ENCODE measurements around the gene THAP4.

Gene THAP4

DNA sequence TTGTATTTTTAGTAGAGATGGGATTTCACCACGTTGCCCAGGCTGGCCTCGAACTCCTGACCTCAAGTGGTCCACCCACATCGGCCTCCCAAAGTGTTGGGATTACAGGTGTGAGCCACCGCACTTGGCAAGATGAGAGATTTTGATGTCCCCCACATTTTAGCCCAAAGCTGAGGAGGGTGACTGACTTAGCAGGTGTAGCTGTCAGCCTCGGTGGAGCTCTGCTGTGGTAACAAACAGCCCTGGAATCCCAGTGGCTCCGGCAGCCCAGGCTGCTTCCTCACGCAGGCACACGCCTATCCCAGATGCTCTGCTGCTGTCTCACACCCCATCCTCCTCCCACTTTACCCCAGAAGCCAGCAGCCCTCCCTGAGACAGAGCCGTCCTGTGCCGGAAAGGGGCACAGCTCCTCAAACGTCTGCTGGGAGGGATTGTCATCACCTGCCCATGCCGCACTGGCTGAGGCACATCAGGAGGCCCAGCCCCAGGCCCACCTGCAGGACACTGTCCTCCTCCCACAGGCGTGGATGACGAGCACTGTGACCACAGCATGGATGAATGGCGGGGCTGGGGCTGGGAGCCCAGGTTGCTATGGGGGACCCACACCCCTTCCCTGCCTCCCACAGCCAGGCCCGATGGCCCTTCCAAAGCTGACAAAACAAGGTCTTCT, 89.0 kb downstream of the THAP4 start:
- DNase-seq (ENCODE audit: low read depth in 3 of 3): no peak

DNA sequence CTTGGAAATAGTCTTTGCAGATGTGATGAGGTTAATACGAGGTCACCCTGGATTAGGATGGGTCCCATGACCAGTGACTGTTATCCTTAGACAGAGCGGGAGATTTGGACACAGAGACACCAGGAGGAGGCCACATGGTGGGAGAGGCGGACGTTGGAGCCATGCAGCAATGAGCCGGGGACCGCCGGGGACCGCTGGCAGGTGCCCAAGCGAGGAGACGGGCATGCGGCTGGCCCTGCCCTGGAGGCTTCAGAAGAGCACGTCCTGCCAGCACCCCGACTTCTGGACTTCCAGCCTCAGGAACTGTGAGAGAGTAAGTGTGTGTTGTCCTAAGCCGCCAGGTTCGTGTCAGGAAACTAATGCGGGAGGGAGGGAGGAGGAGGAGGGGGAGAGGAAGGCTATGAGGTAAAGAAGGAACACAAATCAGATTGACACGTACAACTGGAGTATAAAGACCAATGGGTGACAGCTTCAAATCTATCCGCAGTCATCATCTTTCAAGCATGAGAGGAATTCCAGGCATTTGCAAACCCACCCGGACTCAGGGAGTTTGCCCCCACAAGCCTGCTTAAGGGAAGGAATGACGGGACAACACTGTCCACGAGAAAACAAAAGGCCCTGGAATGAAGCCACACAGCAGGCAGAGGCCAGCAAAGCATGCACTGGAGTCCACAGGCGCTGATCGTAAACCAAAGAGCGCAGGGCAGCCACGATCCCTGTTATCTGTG, 90.0 kb downstream of the THAP4 start:
- DNase-seq (ENCODE audit: low read depth in 3 of 3): no peak

DNA sequence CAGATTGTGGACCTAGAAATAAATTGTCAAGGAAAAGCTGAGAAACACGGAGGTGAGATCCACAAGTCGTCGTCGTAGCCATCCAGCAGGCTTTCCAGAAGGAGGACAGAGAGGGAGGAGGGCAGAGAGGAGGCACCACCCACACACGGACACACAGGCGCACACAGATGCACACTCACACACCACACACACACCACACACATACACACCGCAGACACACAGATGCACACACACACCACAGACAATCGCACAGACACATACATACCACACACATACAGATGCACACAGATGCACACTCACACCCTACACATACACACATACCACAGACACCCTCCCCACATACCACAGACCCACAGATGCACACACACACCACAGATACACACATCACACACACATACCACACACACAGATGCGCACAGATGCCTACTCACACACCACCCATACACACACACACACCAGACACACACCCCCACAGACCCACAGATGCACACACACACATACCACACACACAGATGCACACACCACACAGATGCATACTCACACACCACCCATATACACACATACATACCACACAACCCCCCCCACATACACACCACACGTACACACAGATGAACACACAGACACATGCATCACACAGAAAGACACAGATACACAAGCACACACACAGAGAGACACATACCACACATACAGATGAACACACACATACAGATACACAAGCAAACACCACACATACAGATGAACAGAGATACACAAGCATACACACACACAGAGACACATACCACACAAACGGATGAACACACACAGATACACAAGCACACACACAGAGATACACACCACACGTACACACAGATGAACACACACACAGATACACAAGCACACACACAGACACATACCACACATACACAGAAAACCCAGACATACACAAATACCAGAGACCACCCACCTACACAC, 91.2 kb downstream of the THAP4 start:
- no peak for DNase-seq (ENCODE audit: low read depth in 3 of 3)

DNA sequence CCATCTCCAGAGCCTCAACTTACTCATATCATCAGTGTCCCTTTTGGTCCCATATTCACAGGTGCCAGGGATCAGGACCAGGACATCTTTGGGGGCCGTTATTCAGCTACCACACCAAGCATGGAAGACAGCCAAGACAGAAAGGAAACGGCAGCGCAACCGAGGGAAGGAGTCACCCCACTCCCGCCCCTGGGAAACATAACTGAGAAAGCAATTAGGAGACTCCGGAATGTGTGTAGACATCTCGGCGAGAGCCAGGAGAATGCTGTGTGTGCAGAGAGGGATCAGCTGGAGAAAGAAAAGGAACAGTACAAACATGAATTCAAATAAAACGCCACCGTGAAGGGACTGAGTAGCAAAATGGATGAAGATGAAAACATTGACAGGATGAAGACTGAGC, 91.9 kb downstream of the THAP4 start:
- no peak for DNase-seq (ENCODE audit: low read depth in 3 of 3)

DNA sequence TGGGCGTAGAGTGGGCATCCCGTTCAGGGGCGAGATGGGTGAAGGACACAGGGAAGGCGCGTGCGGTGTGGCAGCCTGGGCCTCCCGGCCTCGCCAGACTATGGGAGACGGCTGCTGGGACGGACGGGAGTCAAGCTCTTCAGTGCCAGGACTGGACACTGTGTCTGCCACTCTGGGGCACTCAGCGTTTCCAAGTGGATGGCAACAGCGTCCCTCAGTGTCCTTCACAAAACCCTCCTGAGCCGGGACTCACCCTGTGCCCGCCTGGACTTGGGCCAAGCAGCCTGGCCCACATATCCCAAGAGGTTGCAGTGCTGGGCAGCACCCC, 94.7 kb downstream of the THAP4 start:
- DNase-seq (ENCODE audit: low read depth in 3 of 3): no peak

DNA sequence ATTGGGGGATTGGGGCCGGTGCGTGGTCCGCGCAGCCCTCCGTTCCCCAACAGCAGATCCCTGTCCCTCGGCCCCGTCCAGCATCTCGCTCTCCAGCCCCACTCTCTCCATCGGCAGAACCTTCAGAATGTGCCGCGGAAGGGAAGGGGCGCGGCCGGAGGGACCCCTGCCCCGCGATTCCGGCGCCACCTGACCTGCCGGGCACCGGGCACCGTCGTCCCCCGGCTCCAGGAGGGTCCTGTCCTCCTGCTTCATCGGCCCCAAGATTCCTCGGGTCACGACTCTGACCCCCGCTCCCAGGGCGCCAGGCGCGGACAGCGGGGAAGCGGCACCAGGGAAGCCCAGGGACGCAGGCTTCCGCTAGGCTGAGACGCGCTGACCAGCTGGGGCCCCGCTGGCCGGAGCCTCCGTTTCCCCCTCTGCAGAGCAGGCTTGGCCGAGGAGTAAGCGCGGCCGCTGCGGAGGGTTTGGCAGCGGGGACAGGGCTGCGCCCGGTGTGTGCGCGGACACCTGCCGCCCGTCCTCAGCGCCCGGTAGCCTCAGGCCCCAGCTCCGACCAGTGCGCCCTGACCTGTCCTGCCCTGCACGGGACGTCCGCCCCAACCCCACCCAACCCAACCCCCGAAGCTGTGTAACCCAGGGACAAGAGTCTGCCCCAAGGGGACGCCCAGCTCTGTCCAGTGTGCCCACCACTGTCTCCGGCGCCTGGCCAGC, 95.2 kb downstream of the THAP4 start:
- no peak for DNase-seq (ENCODE audit: low read depth in 3 of 3)

DNA sequence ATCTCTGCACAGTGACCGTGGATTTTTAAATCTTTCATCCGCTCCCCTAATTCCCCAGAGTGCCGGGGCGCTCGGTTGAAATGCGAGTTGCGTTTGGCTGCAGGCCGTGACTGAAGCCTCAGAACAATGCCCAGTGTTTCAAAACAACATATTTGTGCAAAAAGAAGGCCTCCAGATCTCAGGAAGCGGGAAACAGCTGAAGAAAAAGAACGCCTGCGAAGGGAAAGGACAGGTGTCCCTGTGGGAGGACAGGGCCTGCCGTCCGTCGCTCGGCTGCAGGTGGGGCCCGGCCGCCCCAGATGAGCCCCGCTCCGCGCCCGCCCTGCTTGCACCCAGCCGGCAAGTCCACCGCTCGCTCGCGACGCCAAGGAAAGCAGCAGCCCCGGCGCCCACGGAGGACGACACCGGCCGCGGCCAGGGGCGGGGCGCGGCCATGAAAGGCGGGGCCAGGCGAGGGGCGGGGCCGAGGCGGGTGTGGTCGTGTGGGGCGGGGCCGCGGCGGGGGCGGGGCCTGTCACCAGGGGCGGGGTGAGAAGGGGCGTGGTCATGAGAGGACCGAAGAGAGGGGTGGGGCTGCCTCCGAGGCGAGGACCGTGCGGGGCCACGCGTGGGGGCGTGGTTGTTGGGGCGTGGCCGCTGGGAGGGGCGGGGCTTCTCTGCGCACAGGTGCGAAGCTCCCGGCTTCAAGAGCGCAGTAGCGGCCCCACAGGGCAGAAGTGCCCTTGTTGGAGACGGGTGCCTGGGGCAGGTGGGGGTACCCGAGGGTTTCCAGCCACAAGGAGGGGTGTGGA, 96.0 kb downstream of the THAP4 start:
- peak; percentile 24 to 66 (median 35) for DNase-seq (ENCODE audit: low read depth in 3 of 3)

DNA sequence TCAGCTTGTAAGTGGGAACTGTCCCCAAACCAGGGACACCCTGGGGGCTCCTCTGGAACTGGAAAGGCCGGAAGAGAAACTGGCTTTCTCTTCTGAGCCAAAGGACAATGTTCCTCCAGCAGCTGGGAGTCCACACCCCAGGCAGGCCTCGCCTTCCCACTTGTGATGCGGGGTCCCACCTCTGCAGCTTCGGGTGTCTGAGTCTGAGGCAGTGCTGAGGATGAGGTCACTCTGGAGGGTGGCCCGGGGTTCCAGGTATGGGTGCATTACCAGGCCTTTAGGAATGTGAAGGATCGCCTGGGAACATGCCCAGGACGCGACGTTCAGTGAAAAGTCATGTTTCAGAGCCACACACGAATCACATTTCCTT, 96.6 kb downstream of the THAP4 start:
- DNase-seq (ENCODE audit: low read depth in 3 of 3): no peak

DNA sequence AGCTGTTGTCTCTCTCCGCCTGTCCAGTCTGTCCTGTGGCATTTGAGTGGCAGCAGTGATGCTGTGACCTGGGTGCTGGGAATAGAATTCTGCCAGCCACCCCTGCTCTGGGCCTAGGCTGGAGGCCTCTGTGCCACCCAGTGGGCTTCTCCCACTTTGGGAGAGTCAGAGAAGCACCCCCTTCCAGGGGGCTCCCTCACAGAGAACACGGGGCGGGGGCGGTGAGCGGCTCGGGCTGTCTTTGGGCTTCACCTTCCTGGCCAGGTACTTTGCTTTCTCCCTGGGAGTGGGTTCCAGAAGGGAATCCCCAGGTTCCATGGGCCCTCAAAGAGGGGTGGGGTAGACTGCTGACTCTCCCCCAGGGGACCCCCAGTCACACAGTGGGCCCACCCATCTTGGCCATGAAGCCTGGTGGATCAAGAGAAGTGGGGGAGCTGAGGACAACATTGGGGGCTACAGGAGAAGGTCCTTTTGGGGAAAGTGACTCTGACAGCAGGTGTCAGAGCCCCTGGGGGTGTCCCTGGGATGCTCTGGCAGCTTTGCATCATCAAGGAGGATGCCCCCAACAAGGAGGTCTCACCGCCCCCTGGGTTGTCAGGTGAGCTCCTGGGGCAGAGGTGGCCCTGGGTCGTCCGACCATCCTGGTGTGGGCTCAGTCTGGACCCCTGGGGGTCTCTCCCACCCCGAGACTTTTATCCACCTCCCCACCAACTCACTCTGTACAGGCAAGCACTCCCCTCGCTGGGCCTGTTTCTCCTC, 97.2 kb downstream of the THAP4 start:
- no peak for DNase-seq (ENCODE audit: low read depth in 3 of 3)

DNA sequence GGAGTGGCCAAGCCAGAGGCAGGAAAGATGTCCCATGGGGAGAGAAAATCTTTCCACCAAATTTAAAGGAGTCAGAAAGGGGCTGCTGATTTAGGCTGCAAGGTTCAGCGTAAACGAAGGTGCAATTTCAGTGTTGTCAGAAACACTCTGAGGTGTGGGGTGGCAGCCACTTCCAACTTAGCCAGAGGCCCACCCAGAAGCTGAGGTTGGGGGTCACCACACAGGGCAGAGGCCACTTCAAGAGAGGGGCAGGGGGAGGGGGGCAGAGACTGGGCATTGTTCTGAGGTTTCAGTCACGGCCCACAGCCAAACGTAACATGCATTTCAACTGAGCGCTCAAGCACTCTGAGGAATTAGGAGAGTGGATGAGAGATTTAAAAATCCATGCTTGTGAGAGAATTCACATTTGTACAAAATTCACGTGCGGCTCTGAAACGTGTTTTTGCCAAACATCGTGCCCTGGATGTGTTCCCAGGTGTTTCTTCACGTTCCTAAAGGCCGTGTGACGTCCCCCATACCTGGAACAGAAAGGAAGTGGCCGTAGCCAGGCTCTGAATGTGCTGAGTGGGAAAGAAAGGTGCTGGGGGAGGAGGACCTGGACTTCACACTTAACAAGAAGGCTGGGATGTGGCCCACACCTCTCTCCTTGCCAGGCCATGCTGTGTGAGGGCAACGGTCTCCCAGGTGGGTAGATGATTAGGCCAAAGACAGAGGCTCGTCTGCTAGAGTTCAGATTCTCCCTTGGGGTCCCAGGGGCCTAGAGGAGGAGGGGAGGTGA, 97.9 kb downstream of the THAP4 start:
- DNase-seq (ENCODE audit: low read depth in 3 of 3): no peak

DNA sequence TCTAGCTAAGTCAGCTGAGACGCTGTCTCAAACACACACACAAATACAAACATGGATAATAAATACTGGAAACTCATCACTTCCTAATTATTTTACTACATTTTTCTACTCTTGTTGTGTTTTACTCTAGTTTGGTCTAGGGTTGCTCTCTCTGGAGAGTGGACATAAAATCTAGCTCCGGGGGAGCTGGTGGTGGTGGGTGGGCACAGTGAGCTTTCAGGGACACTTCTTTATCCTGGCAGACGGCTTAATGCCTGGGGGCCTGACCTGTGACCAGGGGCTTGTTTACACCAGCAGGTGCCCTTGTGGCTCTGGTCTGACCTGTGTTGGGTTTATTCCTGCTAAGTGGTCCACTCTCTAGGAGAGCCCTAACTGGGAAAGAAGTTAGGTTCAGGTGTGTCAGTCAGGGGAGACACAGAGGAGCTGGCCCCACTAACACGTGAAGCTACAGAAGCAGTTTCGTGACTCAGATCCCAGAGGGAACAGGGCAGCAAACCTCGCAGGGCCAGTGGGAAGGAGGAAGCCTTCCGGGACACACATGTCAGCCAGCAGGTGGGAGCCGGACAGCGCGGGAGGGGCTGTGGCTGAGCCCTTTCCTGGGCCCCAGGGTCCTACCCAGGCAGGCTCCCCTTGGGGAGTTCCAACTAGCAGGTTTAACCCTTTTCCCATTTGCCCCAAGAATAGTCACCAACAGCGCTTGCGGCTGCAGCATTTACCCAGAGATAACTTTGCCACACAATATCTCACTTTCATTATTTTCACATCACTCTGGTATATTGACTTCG, 100.9 kb downstream of the THAP4 start:
- DNase-seq (ENCODE audit: low read depth in 3 of 3): no peak

DNA sequence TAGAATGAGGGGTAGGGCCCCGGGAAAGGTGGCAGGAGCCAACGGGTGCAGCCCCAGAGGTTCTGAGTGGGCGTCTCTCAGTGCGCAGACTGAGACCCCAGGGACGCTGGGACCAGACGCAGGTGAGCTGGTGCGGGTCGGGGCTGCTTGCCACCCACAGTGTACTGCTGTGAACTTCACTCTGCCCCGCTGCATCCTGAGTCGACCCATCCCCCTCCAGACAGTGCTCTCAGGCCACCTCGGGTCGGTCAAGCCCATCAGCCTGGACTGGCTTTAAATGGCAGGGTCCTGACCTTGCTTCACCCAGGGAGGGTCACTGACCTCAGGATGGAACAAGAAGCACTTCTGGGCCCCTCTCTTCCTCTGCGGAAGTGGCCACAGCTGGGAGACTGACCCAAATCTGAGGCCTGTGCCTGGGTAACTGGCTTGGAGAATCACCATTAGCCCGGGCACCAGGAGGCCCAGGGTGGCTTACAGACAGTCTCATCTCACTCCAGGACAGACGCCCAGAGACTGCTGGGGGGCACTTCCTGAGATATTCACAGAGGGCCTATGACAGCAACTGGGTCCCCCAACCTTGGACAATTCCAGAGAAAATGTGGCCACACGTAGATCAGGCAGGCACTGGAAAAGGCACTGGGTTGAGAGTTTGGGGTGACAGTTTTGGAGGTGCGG, 102.1 kb downstream of the THAP4 start:
- DNase-seq (ENCODE audit: low read depth in 3 of 3): no peak

Data from stimulated activated CD4-positive, alpha-beta T cell treated with anti-CD3 and anti-CD28 coated beads, TNF-alpha, amount 100 ng/mL, for 24 hours (primary cell).